Measurements from ENCODE around the gene DNM3.

Gene DNM3

DNA sequence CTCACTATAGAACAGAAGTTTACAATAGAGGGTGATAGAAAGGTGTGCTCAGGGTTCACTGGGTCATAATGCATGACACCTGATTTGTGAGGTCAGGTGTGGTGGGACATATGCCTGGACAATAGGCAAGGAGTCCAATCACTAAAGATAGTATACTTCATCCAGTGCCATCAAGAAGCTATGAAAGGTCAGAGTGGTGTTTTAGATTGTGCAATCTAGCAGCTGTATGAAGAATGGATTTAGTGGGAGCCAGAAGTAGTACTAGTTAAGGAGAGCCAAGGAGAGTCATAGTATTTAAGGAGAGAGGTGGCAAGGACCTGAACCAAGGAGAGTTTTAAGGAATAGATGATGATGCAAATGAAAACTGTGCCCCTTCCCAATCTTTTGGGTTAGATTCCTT, 498.5 kb downstream of the DNM3 start:
- Histone ChIP-seq H3K4me3 (ENCODE audit: low read depth in 1 of 2, low read length in 1 of 2) (no peak overlapping the region), H3K27ac (no peak overlapping the region), H3K4me1 (ENCODE audit: control insufficient read depth in 1 of 2, insufficient read depth in 1 of 2, low read depth in 1 of 2, low read length in 1 of 2) (no peaks in the 10 kb centered on the region), H3K9me3 (no peaks in the 10 kb centered on the region), H3K36me3 (no peaks in the 10 kb centered on the region), H3K27me3 (no peaks in the 10 kb centered on the region)
- TF ChIP-seq CTCF (IDR thresholded peaks at IDR 0.05), result no peak

DNA sequence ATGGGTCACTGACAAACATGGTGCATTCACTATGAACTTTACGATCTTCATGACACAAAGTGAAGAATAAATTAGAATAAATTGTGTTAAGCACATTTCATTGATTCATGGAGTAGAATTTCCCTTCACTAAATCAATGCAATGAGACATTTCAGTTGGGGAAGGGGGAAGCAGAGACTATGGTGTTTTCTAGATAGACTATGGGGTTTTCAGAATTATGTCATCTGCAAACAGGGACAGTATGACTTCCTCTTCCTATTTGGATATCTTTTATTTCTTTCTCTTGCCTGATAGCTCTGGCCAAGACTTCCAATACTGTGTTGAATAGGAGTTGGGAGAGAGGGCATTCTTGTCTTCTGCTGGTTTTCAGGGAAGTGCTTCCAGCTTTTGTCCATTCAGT, 499.2 kb downstream of the DNM3 start:
- Histone ChIP-seq H3K27me3 (no peaks in the 10 kb centered on the region), H3K9me3 (no peaks in the 10 kb centered on the region), H3K36me3 (no peaks in the 10 kb centered on the region), H3K4me3 (ENCODE audit: low read depth in 1 of 2, low read length in 1 of 2) (no peak overlapping the region), H3K4me1 (ENCODE audit: control insufficient read depth in 1 of 2, insufficient read depth in 1 of 2, low read depth in 1 of 2, low read length in 1 of 2) (no peaks in the 10 kb centered on the region), H3K27ac (no peak overlapping the region)
- TF ChIP-seq CTCF (IDR thresholded peaks at IDR 0.05), result no peak

- Histone ChIP-seq H3K36me3 (no peaks in the 10 kb centered on the region), H3K4me3 (ENCODE audit: low read depth in 1 of 2, low read length in 1 of 2) (no peak overlapping the region), H3K9me3 (no peaks in the 10 kb centered on the region), H3K27me3 (no peaks in the 10 kb centered on the region), H3K27ac (no peak overlapping the region), H3K4me1 (ENCODE audit: control insufficient read depth in 1 of 2, insufficient read depth in 1 of 2, low read depth in 1 of 2, low read length in 1 of 2) (no peaks in the 10 kb centered on the region)
- no peak for TF ChIP-seq CTCF (IDR thresholded peaks at IDR 0.05)
Measured at GRCh38 chr1:172341697-172342096, 500.4 kb downstream of the DNM3 start.

- Histone ChIP-seq H3K36me3 (no peaks in the 10 kb centered on the region), H3K4me3 (ENCODE audit: low read depth in 1 of 2, low read length in 1 of 2) (no peak overlapping the region), H3K9me3 (no peaks in the 10 kb centered on the region), H3K27me3 (no peaks in the 10 kb centered on the region), H3K27ac (no peak overlapping the region), H3K4me1 (ENCODE audit: control insufficient read depth in 1 of 2, insufficient read depth in 1 of 2, low read depth in 1 of 2, low read length in 1 of 2) (no peaks in the 10 kb centered on the region)
- TF ChIP-seq CTCF (IDR thresholded peaks at IDR 0.05), result no peak
Measured at GRCh38 chr1:172342584-172343239, 501.4 kb downstream of the DNM3 start.

DNA sequence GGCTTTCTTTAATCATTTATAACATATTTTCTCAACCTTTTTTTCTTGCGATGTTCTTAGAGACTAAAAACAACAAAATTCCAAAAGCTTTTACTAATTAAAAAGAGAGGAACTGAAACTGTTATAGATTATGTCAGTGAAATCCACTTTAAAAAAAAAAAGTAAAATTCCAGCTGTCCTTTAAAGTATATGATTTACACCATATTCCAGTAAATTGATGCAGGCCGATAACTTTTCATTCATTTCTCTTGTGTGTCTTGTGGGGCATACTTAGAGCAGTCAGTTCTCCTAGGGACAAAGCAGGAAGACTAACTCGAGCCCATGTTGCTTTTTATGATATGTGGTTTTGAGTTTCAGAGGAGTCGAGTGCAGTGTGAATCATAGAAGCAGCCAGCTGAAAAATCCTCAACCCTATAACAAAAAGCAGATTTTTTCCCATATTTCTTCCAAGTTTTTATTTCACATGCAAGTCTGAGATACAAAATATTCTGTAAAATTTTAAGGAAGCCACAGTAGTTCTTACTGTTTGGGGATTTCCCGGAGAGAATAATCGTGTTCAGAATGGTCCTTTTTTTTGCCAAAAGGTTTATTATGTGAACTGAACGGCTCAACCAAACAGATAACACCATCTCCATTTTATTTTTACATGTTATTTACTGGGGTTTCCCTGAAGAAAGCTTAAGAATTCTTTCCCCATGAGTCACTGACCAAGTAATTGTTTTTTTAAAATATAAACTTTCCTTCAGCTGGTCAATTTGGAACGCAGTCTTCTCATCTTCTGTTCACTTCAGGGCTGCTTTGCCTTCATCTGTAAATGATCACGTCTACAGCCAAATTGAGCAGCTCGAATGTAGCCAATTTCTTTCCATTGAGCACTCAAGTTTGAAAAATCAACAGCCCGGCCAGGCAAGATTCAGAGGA, 502.2 kb downstream of the DNM3 start:
- H3K4me3 ChIP-seq (ENCODE audit: low read depth in 1 of 2, low read length in 1 of 2), result no peak overlapping the region
- no peaks in the 10 kb centered on the region for H3K9me3 ChIP-seq
- H3K36me3 ChIP-seq, result no peaks in the 10 kb centered on the region
- TF ChIP-seq CTCF (IDR thresholded peaks at IDR 0.05), result no peak
- no peaks in the 10 kb centered on the region for H3K4me1 ChIP-seq (ENCODE audit: control insufficient read depth in 1 of 2, insufficient read depth in 1 of 2, low read depth in 1 of 2, low read length in 1 of 2)
- H3K27me3 ChIP-seq, result no peaks in the 10 kb centered on the region
- no peak overlapping the region for H3K27ac ChIP-seq

All from neutrophil (primary cell).